Gastrocnemius medialis (tissue), 4 donors: ENCODE measurements around the gene LARP1B.

Experiments used
- CTCF ChIP-seq, 5 experiments: fragments of 450-650 bp in 3 of 5; fragments of 200-600 bp in 2 of 5; sonication (generic) in 2 of 5; IDR thresholded peaks in 4 of 5; conservative IDR thresholded peaks in 1 of 5; 1 replicate in 4 of 5; 2 replicates in 1 of 5; pipeline ENCODE4 v1.5.1; 2016 to 2019; ENCODE audit warnings: antibody characterized with exemption in 5 of 5, mild to moderate bottlenecking in 3 of 5, moderate library complexity in 3 of 5
- POLR2A ChIP-seq, 2 donors: fragments of 450-650 bp; IDR thresholded peaks; one replicate each; pipeline ENCODE4 v1.6.1; 2017; ENCODE audit warnings: antibody characterized with exemption in 2 of 2, mild to moderate bottlenecking in 2 of 2, moderate library complexity in 2 of 2

DNA sequence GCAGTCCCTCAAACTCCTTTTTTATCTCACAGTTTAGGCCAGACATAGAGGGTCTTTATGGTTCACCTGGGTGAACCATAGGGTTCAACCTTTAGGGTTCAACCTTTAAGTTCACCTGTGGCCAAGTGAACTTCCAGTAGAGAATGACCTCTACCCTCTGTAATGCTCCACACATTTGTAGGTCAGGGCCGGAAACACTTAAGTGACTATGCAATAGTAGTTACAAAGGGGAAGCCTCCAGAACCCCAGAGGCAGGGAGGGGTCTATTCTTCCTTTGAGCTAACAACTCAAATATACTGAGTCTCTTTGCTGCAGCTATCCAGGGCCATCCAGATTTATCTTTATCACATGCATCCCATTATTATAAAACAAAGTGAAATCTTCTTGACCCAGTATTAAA is 100.0 kb downstream of the LARP1B start:
- TF ChIP-seq CTCF (IDR thresholded peaks at IDR 0.05 in 4 of 5, conservative IDR thresholded peaks at IDR 0.05 in 1 of 5), result no peak
- TF ChIP-seq POLR2A (IDR thresholded peaks at IDR 0.05), result no peak
